EL (cell line): ENCODE data around the gene TBX4.
"Not testable (repeated sequence)": the region's sequence is repeated elsewhere in the genome, so short reads cannot be mapped to it uniquely, and the experiment has no call there.

ENCODE experiments used
- DNase-seq: peaks from one replicate; pipeline ENCODE4 v3.0.0-alpha.2; 2016

The TBX4 gene

GRCh38 chr17:61502292-61502691 is 50.1 kb downstream of the TBX4 start:
- DNase-seq: no peak

DNA sequence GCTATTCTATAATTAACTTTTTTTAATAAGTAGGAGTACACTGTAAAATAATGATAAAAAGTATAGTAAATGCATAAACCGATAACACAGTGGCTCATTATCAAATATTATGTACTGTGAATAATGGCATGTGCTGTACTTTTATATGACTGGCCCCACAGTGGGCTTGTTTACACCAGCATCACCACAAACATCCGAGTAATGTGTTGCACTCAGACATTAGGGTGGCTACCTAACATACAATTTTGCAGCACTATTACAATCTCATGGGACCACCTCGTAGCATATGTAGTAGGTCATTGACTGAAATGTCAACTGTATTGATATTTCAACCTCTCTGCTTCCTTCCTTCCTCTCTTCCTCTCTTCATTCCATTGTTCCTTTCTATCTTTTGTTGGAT is 51.7 kb downstream of the TBX4 start:
- DNase-seq: peak; percentile 23

- DNase-seq: peak; percentile 92
These were observed 52.5 kb downstream of the TBX4 start for GRCh38 chr17:61504697-61505096.

DNA sequence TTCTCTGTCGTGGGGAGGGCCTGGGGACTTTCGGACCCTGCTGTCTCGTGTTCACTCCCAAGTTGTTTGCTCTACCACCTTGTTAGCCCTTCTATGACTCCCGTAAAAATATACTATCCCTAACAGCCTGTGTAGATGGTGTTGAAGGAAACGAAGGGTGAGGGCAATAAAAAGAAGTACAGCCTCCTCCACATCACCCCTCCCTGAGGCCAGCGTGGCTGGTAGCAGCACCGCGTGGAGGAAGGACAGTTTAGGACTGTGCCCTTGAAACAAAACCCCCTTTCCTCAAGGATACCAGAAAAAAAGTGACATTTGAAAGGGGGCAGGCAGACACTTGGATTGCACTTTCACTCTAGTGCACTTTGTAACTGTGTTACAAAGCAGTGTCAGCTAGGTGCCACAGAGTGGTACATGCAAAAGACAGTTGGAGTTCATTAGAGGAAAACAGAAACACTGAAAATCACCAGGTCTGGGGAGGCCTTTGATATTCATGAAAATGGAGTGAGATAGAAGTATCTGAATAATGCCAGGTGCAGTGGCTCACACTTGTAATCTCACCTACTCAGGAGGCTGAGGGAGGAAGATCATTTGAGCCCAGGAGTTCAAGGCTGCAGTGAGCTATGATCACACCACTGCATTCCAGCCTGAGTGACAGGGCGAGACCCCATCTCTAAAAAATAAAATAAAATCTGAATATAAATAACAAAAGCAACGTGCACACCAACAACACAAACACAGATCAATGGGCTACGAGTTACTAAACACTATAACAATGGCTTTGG is 53.8 kb downstream of the TBX4 start:
- DNase-seq: no peak

- no peak for DNase-seq
These were observed 55.3 kb downstream of the TBX4 start for GRCh38 chr17:61507383-61508066.

- DNase-seq: no peak
These were observed 56.7 kb downstream of the TBX4 start for GRCh38 chr17:61508912-61509311.

GRCh38 chr17:61509454-61509853 is 57.2 kb downstream of the TBX4 start:
- DNase-seq: not testable (repeated sequence)

GRCh38 chr17:61510237-61510636 is 58.0 kb downstream of the TBX4 start:
- DNase-seq: no peak

DNA sequence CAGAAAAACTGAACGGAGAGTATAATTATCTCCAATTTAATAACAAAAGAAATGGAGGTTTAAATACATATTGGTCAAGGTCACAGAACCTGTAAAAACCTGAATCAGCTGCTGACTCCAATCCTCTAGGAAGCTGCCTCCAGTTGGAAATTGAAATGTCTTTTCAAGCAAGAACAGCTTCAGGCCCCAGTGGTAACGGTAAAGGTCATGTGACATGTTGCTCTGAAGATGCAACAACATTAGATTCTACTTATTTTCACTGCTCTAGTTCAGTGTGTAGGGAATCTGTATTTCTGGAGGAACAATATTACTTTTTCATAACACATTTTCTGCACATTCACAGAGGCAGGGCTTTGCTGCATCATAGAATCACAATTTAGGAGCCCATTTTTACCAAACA is 58.8 kb downstream of the TBX4 start:
- no peak for DNase-seq

GRCh38 chr17:61511480-61512182 is 59.4 kb downstream of the TBX4 start:
- peak; percentile 20 for DNase-seq

GRCh38 chr17:61514491-61514890 is 62.3 kb downstream of the TBX4 start:
- no peak for DNase-seq

GRCh38 chr17:61517265-61517664 is 65.0 kb downstream of the TBX4 start:
- no peak for DNase-seq

GRCh38 chr17:61517843-61518606 is 65.8 kb downstream of the TBX4 start:
- DNase-seq: no peak

GRCh38 chr17:61519139-61519538 is 66.9 kb downstream of the TBX4 start:
- no peak for DNase-seq

GRCh38 chr17:61519754-61520440 is 67.7 kb downstream of the TBX4 start:
- DNase-seq: no peak

DNA sequence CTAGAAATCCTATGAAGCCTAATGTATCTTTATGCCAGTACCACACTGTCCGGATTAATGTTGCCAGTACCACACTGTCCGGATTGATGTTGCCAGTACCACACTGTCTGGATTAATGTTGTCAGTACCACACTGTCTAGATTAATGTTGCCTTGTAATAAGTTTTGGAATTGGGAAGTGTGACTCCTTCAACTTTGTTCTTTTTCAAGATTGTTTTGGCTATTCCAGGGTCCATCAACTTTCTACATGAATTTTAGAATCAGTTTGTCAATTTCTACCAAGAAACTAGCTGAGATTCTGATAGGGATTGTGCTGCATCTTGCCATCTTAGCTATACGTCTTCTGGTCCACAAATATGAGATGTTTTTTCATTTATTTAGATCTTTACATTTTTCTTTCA is 68.7 kb downstream of the TBX4 start:
- DNase-seq: no peak

GRCh38 chr17:61522088-61522487 is 69.9 kb downstream of the TBX4 start:
- DNase-seq: no peak

DNA sequence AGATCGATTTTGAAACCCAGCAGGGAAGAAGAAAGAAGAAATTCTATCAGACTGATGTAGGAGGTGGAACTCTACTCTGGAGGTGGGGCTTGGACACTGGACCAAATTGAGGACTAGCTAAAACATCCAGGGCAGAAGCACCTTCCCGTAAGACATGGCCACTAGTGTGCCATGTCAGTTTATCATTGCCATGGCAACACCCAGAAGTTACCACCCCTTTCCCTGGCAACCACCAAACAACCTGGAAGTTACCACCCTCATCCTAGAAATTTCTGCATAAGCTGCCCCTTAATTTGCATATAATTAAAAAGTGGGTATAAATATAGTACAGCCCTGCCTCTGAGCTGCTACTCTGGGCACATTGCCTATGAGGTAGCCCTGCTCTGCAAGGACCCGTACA is 72.1 kb downstream of the TBX4 start:
- DNase-seq: no peak

DNA sequence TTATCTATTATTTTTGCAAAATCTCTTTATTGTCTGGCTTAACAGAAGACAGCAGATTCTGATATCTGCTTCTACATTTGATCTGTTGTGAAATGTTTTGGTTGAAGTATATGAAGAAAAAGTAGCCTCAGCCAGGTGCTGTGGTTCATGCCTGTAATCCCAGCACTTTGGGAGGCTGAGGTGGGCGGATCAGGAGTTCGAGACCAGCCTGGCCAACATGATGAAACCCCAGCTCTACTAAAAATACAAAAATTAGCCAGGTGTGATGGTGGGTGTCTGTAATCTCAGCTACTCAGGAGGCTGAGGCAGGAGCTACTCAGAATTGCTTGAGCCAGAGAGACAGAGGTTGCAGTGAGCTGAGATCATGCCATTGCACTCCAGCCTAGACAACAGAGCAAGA is 75.2 kb downstream of the TBX4 start:
- not testable (repeated sequence) for DNase-seq

DNA sequence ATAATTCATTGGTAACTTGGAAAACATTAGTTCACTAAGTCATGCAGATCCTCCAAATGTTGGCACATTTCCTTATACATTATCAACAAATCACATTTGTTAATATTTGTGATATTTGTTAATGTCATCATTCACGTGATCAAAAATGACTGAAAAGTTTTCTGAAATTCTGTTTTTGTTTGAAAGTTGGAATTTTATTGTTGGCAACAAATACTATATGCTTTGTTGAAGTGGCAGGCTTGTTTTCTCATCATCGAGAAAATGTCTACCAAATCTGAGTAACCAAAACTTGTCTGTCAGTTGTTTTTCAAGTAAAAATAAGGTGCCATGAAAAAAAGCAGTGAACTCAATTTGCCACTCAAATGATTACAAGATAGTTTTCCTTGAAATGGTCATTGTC is 75.9 kb downstream of the TBX4 start:
- DNase-seq: no peak

GRCh38 chr17:61531223-61531622 is 79.0 kb downstream of the TBX4 start:
- DNase-seq: no peak

DNA sequence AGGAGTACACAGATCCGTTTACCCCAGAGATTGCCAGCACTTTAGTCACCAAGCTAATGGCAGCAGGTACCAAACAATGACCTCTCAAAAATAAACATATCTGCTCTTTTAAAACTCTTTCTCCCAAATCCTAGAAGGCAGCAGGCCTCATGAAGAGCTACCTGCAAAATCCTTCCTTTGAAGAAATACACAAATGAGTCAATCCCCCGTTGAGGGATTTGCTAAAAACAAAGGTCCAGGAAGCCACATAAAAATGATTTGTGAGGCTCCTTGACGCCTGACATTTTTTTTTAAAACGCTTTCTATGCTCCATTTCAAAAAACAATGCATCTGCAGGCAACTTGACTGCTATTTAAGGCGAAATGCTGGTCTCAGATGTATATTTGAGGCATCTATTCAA is 80.6 kb downstream of the TBX4 start:
- DNase-seq: no peak

GRCh38 chr17:61533797-61534196 is 81.6 kb downstream of the TBX4 start:
- no peak for DNase-seq
